GM12801 (cell line): ENCODE measurements around the gene FBN1.

ENCODE experiments used
- TF ChIP-seq, protein P1 (sequence below): IDR thresholded peaks from one replicate; pipeline ENCODE4 v1.5.1; 2011; ENCODE audit warnings: control low read depth; ENCODE audit not compliant: insufficient read length; ENCODE audit errors: extremely low read depth

FBN1 gene

DNA sequence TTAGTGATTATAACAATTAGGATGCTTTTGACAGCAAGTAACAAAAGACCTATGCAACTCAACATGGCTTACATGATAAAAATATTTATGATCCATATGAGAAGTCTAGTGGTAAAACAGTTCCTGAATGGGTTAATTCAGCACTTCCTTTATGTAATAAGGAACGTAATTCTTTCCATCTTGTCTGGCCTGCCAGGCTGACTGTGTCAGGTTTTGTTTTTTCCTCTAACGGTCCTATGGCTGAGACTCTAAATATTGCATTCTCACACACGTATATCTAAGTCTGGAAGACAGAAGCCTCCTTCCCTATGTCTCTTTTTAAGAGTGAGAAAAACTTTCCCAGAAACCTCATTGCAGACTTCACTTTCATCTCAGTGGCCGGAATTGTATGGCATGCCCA lies 263.6 kb downstream of the FBN1 start:
- TF ChIP-seq, protein P1, sequence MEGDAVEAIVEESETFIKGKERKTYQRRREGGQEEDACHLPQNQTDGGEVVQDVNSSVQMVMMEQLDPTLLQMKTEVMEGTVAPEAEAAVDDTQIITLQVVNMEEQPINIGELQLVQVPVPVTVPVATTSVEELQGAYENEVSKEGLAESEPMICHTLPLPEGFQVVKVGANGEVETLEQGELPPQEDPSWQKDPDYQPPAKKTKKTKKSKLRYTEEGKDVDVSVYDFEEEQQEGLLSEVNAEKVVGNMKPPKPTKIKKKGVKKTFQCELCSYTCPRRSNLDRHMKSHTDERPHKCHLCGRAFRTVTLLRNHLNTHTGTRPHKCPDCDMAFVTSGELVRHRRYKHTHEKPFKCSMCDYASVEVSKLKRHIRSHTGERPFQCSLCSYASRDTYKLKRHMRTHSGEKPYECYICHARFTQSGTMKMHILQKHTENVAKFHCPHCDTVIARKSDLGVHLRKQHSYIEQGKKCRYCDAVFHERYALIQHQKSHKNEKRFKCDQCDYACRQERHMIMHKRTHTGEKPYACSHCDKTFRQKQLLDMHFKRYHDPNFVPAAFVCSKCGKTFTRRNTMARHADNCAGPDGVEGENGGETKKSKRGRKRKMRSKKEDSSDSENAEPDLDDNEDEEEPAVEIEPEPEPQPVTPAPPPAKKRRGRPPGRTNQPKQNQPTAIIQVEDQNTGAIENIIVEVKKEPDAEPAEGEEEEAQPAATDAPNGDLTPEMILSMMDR = no peak

GRCh38 chr15:48380198-48380597 lies 265.3 kb downstream of the FBN1 start:
- TF ChIP-seq, protein P1 = no peak

GRCh38 chr15:48375767-48376166 lies 269.7 kb downstream of the FBN1 start:
- TF ChIP-seq, protein P1 = no peak

DNA sequence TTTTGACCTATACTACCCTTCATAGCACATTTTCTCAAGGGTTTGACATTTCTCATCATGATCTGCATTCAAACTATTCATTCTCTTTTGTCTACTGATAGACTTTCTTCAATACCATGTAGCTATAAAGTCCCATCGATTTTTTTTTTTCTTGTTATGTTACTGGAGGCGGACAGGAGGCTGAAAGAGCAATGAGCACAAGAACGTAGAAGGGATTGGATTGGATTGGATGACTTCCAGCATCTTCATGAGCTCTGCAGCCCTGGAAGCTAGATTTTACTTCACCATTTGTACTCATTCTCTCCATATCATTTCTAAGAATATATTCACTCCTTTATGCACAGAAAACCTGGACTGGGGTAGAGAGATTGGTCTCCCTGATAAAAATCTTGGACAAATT lies 271.0 kb downstream of the FBN1 start:
- TF ChIP-seq, protein P1 = no peak

- TF ChIP-seq, protein P1 = no peak
These were observed 271.6 kb downstream of the FBN1 start for GRCh38 chr15:48373821-48374451.

DNA sequence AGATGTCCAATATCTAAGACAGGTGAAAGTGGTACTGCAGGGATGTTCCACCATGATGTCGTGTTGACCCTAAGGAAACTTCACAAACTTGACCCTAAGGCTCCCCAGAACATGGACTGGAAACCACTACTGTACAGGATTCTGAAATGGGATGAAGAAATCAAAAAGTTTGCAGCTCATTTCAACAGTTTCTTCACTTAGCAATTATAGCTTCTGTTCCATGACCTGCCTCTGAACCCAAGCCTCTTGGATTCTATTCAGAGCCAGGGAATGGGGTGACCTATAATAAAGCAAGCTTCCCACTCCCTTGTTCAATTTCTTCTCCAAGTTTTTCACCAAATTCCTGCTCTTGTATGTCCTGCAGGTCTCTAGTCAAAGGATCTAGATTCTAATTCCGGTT lies 273.5 kb downstream of the FBN1 start:
- TF ChIP-seq, protein P1 = no peak

- TF ChIP-seq, protein P1 = no peak
These were observed 274.0 kb downstream of the FBN1 start for GRCh38 chr15:48371550-48371949.
